ENCODE data around the gene WASHC2C. TPM values are rescaled to one million over a fixed set of nuclear protein-coding genes. Genes with fewer than 3 reads are reported as not detected.
"Not testable (repeated sequence)": the region's sequence is repeated elsewhere in the genome, so short reads cannot be mapped to it uniquely, and the experiment has no call there.

The WASHC2C gene
- total RNA-seq, 2 experiments from 2014 or later = 28.2 to 31.3 TPM

GRCh38 chr10:45742014-45742413 lies 14.9 kb downstream of the WASHC2C start:
- H3K27me3 Mint-ChIP-seq; H3K4me3 Mint-ChIP-seq; H3K36me3 Mint-ChIP-seq; H3K27ac Mint-ChIP-seq; ATAC-seq; CTCF ChIA-PET; H3K4me1 Mint-ChIP-seq; H3K9me3 Mint-ChIP-seq (ENCODE audit: low read depth); DNase-seq: not testable (repeated sequence)

- DNase-seq; ATAC-seq; H3K36me3 Mint-ChIP-seq; H3K4me1 Mint-ChIP-seq; H3K27me3 Mint-ChIP-seq; H3K4me3 Mint-ChIP-seq; H3K27ac Mint-ChIP-seq; CTCF ChIA-PET; H3K9me3 Mint-ChIP-seq (ENCODE audit: low read depth): not testable (repeated sequence)
These were observed 24.1 kb downstream of the WASHC2C start for GRCh38 chr10:45751141-45751540.

- ATAC-seq; DNase-seq; CTCF ChIA-PET; H3K4me3 Mint-ChIP-seq; H3K36me3 Mint-ChIP-seq; H3K27me3 Mint-ChIP-seq; H3K9me3 Mint-ChIP-seq (ENCODE audit: low read depth); H3K4me1 Mint-ChIP-seq; H3K27ac Mint-ChIP-seq: not testable (repeated sequence)
These were observed 25.1 kb downstream of the WASHC2C start for GRCh38 chr10:45752210-45752609.

- H3K4me1 Mint-ChIP-seq, CTCF ChIA-PET: not testable (repeated sequence)
These were observed 27.0 kb downstream of the WASHC2C start for GRCh38 chr10:45753979-45754495.

GRCh38 chr10:45755083-45755482 lies 28.0 kb downstream of the WASHC2C start:
- DNase-seq; CTCF ChIA-PET; H3K27ac Mint-ChIP-seq; H3K36me3 Mint-ChIP-seq; H3K9me3 Mint-ChIP-seq (ENCODE audit: low read depth); H3K4me3 Mint-ChIP-seq; H3K27me3 Mint-ChIP-seq; ATAC-seq; H3K4me1 Mint-ChIP-seq: not testable (repeated sequence)

More at GRCh38 chr10:45753979-45754495, 27.0 kb downstream of the WASHC2C start:
- not testable (repeated sequence) for H3K27ac Mint-ChIP-seq; H3K27me3 Mint-ChIP-seq; DNase-seq; ATAC-seq; H3K4me3 Mint-ChIP-seq; H3K36me3 Mint-ChIP-seq; H3K9me3 Mint-ChIP-seq (ENCODE audit: low read depth)

GRCh38 chr10:45756065-45756464 lies 29.0 kb downstream of the WASHC2C start:
- CTCF ChIA-PET; ATAC-seq; H3K27me3 Mint-ChIP-seq; H3K4me1 Mint-ChIP-seq; H3K27ac Mint-ChIP-seq; H3K36me3 Mint-ChIP-seq; H3K9me3 Mint-ChIP-seq (ENCODE audit: low read depth); H3K4me3 Mint-ChIP-seq; DNase-seq: not testable (repeated sequence)

GRCh38 chr10:45757661-45758396 lies 30.8 kb downstream of the WASHC2C start:
- H3K4me1 Mint-ChIP-seq; H3K9me3 Mint-ChIP-seq (ENCODE audit: low read depth); ATAC-seq; H3K27ac Mint-ChIP-seq; CTCF ChIA-PET; H3K36me3 Mint-ChIP-seq; H3K27me3 Mint-ChIP-seq; DNase-seq; H3K4me3 Mint-ChIP-seq: not testable (repeated sequence)

- ATAC-seq; H3K9me3 Mint-ChIP-seq (ENCODE audit: low read depth); H3K27ac Mint-ChIP-seq; H3K27me3 Mint-ChIP-seq; H3K4me1 Mint-ChIP-seq; DNase-seq; H3K36me3 Mint-ChIP-seq; CTCF ChIA-PET; H3K4me3 Mint-ChIP-seq: not testable (repeated sequence)
These were observed 34.6 kb downstream of the WASHC2C start for GRCh38 chr10:45761622-45762021.

GRCh38 chr10:45763037-45763436 lies 36.0 kb downstream of the WASHC2C start:
- ATAC-seq; H3K36me3 Mint-ChIP-seq; H3K4me1 Mint-ChIP-seq; H3K4me3 Mint-ChIP-seq; H3K9me3 Mint-ChIP-seq (ENCODE audit: low read depth); H3K27ac Mint-ChIP-seq; H3K27me3 Mint-ChIP-seq; DNase-seq; CTCF ChIA-PET: not testable (repeated sequence)

GRCh38 chr10:45768334-45768733 lies 41.3 kb downstream of the WASHC2C start:
- H3K36me3 Mint-ChIP-seq; DNase-seq; H3K27ac Mint-ChIP-seq; H3K4me1 Mint-ChIP-seq; H3K9me3 Mint-ChIP-seq (ENCODE audit: low read depth); ATAC-seq; H3K27me3 Mint-ChIP-seq; CTCF ChIA-PET; H3K4me3 Mint-ChIP-seq: not testable (repeated sequence)

GRCh38 chr10:45771757-45772461 lies 44.8 kb downstream of the WASHC2C start:
- not testable (repeated sequence) for ATAC-seq, H3K4me3 Mint-ChIP-seq

GRCh38 chr10:45786217-45786616 lies 59.2 kb downstream of the WASHC2C start:
- H3K36me3 Mint-ChIP-seq; ATAC-seq; DNase-seq; H3K27me3 Mint-ChIP-seq; CTCF ChIA-PET; H3K4me3 Mint-ChIP-seq; H3K4me1 Mint-ChIP-seq; H3K27ac Mint-ChIP-seq; H3K9me3 Mint-ChIP-seq (ENCODE audit: low read depth): not testable (repeated sequence)

More at GRCh38 chr10:45771757-45772461, 44.8 kb downstream of the WASHC2C start:
- H3K36me3 Mint-ChIP-seq; H3K27ac Mint-ChIP-seq; H3K27me3 Mint-ChIP-seq; CTCF ChIA-PET; H3K4me1 Mint-ChIP-seq; DNase-seq; H3K9me3 Mint-ChIP-seq (ENCODE audit: low read depth): not testable (repeated sequence)

- H3K36me3 Mint-ChIP-seq; H3K27ac Mint-ChIP-seq; H3K4me1 Mint-ChIP-seq; H3K9me3 Mint-ChIP-seq (ENCODE audit: low read depth); DNase-seq; H3K27me3 Mint-ChIP-seq; H3K4me3 Mint-ChIP-seq; CTCF ChIA-PET; ATAC-seq: not testable (repeated sequence)
These were observed 60.2 kb downstream of the WASHC2C start for GRCh38 chr10:45787212-45787741.

GRCh38 chr10:45789991-45790390 lies 62.9 kb downstream of the WASHC2C start:
- ATAC-seq; H3K9me3 Mint-ChIP-seq (ENCODE audit: low read depth); H3K4me1 Mint-ChIP-seq; H3K27me3 Mint-ChIP-seq; H3K4me3 Mint-ChIP-seq; H3K27ac Mint-ChIP-seq; CTCF ChIA-PET; DNase-seq: not testable (repeated sequence)
- peaks cover 13% of the 10 kb centered on the region for H3K36me3 Mint-ChIP-seq

Measured in activated CD8-positive, alpha-beta memory T cell treated with anti-CD3 and anti-CD28 coated beads, Interleukin-2, amount 10 ng/mL, durations not matched to agents 7 days and 5 days (primary cell).